GM18499 (cell line): ENCODE measurements around the gene OR10P1.
"Not testable (repeated sequence)": the region's sequence is repeated elsewhere in the genome, so short reads cannot be mapped to it uniquely, and the experiment has no call there.

ENCODE experiments used
- ATAC-seq: cut with Tn5 transposase; IDR thresholded peaks from one replicate; pipeline ENCODE4 v1.9.1; 2021; ENCODE audit warnings: moderate number of reproducible peaks; ENCODE audit not compliant: insufficient read depth, unreplicated experiment

OR10P1 gene

DNA sequence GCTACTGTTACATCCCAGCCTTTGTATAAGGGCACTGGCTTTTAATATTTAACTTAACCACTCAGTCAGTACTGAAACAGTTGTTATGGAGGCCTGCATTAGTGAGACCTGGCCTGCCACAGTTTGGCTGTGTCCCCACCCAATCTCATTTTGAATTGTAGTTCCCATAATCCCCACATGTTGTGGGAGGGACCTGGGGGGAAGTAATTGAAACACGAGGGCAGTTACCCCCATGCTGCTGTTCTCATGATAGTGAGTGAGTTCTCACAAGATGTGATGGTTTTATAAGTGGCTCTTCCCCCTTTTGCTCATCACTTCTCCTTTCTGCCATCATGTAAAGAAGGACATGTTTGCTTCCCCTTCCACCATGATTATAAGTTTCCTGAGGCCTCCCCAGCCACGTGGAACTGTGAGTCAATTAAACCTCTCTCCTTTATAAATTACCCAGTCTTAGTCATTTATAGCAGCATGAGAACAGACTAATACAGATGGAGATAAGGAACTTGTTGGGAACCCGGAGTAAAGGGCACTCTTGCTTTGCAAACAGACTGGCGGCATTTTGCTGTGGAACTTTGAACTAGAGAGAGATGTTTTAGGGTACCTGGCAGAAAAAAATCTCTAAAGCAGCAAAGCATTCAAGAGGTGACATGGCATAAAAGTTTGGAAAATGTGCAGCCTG lies 14.1 kb downstream of the OR10P1 start:
- ATAC-seq: not testable (repeated sequence)

DNA sequence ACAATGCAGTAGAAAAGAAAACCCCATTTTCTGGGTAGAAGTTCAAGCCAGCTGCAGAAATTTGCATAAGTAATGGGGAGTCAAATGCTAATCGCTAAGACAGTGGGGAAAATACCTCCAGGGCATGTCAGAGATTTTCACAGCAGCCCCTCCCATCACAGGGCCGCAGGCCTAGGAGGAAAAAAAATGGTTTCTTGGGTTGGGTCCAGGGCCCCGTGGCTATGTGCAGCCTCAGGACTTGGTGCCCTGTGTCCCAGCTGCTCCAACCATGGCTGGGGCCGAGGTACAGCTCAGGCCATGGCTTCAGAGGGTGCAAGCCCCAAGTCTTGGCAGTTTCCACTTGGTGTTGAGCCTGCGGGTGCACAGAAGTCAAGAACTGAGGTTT lies 14.6 kb downstream of the OR10P1 start:
- ATAC-seq: no peak

- ATAC-seq: no peak
Observed at GRCh38 chr12:55652352-55652751, 15.7 kb downstream of the OR10P1 start.

DNA sequence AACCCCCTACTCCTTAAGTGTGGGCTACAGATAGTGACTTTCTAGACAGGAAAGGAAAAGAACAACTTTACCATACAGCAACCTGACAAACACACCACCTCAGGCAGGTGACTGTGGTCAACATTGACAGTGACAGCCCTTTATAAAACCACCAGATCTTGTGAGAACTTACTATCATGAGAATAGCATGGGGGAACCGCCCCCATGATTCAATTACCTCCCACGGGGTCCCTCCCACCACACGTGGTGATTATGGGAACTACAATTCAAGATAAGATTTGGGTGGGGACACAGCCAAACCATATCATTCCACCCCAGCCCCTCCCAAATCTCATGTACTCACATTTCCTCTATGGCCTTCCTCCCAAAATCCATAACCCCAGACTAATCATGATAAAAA lies 16.3 kb downstream of the OR10P1 start:
- ATAC-seq: no peak

GRCh38 chr12:55654511-55655214 lies 18.0 kb downstream of the OR10P1 start:
- no peak for ATAC-seq

DNA sequence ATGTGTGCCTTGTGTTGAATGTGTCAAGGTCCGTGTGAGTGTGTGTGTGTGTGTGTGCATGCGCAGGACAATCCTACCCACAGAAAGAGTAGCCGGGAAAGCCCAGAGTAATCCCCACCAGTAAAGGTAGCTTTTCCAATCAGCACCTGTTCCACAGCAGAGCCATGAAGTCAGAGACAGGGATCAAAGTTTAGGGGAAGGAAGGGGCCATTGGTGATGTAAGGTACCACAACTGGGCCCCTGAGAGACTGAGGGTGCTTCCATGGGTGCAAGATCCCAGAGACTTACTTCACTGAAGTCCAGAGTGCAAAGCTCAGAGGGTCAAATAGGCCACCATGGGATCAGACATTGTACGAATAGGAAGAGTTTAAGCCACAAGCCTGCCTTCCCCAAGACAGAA lies 20.5 kb downstream of the OR10P1 start:
- no peak for ATAC-seq

- no peak for ATAC-seq
Observed at GRCh38 chr12:55658212-55658611, 21.5 kb downstream of the OR10P1 start.

DNA sequence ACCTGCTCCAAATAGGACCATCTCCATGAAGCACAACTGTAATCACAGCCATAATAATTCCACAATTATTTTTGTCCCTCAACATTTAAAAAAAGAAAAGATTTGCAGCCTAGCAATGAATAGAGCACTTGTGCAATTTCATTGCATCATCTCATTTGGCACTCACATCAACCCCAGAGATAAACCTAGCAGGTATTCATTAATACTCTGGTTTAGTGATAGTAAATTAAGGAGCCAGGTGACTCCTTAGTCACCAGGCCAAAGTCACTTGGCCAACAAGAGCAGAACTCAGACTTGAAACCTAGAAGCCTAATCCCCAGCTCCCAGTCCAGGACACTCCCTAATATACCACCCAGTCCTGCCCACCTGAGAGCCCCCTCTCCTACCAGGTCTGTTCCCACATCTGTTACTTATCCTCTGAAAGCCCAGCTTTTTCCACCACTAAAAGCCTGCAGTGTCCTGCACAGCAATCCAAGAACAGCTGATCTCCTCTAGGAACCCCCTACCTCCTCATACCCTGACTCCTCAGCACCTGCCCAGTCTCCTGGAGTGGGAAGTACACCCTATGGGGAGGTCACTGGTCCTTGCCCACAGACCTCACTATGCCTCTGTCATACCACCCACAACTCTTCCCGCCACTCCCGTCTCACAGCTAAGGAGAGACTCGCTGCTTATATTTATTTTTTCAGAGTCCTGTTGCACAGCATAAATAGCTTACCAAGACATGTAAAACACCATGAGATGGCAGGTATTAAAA lies 22.1 kb downstream of the OR10P1 start:
- ATAC-seq: no peak

GRCh38 chr12:55659486-55660385 lies 23.0 kb downstream of the OR10P1 start:
- no peak for ATAC-seq

- ATAC-seq: no peak
Observed at GRCh38 chr12:55663391-55663790, 26.7 kb downstream of the OR10P1 start.

GRCh38 chr12:55664826-55665225 lies 28.1 kb downstream of the OR10P1 start:
- ATAC-seq: no peak

GRCh38 chr12:55666508-55666907 lies 29.8 kb downstream of the OR10P1 start:
- no peak for ATAC-seq

GRCh38 chr12:55670276-55670675 lies 33.6 kb downstream of the OR10P1 start:
- no peak for ATAC-seq

GRCh38 chr12:55671746-55672145 lies 35.1 kb downstream of the OR10P1 start:
- ATAC-seq: no peak

GRCh38 chr12:55673638-55674037 lies 36.9 kb downstream of the OR10P1 start:
- peak; percentile 99 for ATAC-seq

- no peak for ATAC-seq
Observed at GRCh38 chr12:55675666-55676065, 39.0 kb downstream of the OR10P1 start.

DNA sequence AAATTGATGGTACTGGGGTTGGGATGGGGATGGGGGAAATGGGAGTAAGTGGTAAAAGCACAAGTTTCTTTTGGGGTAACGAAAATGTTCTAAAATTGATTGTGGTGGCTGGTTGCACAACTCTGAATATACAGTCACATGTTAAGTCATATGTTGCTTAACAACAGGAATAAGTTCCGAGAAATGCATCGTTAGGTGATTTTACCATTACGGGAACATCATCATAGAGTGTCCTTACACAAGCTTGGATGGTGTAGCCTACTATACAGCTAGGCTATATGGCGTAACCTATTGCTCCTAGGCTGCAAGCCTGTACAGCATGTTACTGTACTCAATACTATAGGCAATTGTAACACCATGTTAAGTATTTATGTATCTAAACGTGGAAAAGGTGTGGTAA lies 40.0 kb downstream of the OR10P1 start:
- ATAC-seq: no peak

DNA sequence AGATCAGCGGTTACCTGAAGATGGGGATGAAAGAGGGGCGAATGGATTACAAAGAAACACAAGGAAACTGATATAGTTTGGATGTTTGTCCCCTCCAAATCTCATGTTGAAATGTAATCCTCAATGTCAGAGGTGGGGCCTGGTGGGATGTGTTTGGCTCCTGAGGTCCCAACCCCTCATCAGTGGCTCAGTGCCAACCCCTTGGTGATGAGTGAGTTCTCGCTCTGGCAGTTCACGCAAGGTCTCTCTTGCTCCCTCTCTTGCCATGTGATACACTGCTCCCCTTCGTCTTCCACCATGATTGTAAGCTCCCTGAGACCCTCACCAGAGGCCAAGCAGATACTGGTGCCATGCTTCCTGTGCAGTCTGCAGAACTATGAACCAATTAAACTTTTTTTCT lies 43.0 kb downstream of the OR10P1 start:
- ATAC-seq: no peak

- no peak for ATAC-seq
Observed at GRCh38 chr12:55681142-55682077, 44.7 kb downstream of the OR10P1 start.
